IMR-90 (cell line): ENCODE measurements around the gene MAML1. TPM values are rescaled to one million over a fixed set of nuclear protein-coding genes. Genes with fewer than 3 reads are reported as not detected.

ENCODE experiments used
- ATAC-seq: fragments of 200-7000 bp; cut with Tn5 transposase; 2 replicates; pipeline ENCODE4 v1.9.1; 2020; ENCODE audit warnings: low read depth, mild to moderate bottlenecking, moderate library complexity
- BruUV-seq: library from RNA; stranded (reverse); fragments of 400-500 nt; replicated peaks from 2 replicates; lab custom pipeline; 2021; lab: Mats Ljungman, UMichigan
- CTCF ChIA-PET: fragments of 300-600 bp; formaldehyde crosslinking; extraction: SDS; loops from one replicate; lab custom pipeline; 2021; ENCODE audit warnings: antibody characterized with exemption; lab: Yijun Ruan, JAX
- POLR2A ChIA-PET: fragments of 300-600 bp; sonication (Branson Sonifier 250); formaldehyde crosslinking; loops from one replicate; lab custom pipeline; 2022; ENCODE audit warnings: antibody characterized with exemption; ENCODE audit not compliant: unreplicated experiment; lab: Charles Lee
- DNase-seq: peaks from one replicate; pipeline ENCODE4 v3.0.0; 2013
- H2AFZ ChIP-seq: replicated peaks from 2 replicates; pipeline ENCODE3; 2013; ENCODE audit warnings: low read length, mild to moderate bottlenecking; ENCODE audit not compliant: poor library complexity
- H2AK5ac ChIP-seq: 2 replicates; pipeline ENCODE4 v1.6.1; 2013; ENCODE audit warnings: low read depth, low read length, inconsistent platforms
- H2AK9ac ChIP-seq: replicated peaks from 2 replicates; pipeline ENCODE3; 2013; ENCODE audit warnings: mild to moderate bottlenecking, low read depth, low read length, moderate library complexity; ENCODE audit not compliant: poor library complexity
- H2BK120ac ChIP-seq: 2 replicates; pipeline ENCODE4 v1.6.1; 2013; ENCODE audit warnings: low read depth, low read length, inconsistent platforms
- H2BK15ac ChIP-seq: 3 replicates; pipeline ENCODE4 v1.6.1; 2013; ENCODE audit warnings: low read depth, low read length, inconsistent platforms
- H2BK20ac ChIP-seq: 2 replicates; pipeline ENCODE4 v1.6.1; 2013; ENCODE audit warnings: low read depth, mild to moderate bottlenecking, inconsistent platforms, low read length, moderate library complexity
- H2BK5ac ChIP-seq: 2 replicates; pipeline ENCODE4 v1.6.1; 2013; ENCODE audit warnings: mild to moderate bottlenecking, low read depth, low read length, inconsistent platforms; ENCODE audit not compliant: poor library complexity, severe bottlenecking
- H3K14ac ChIP-seq: replicated peaks from 2 replicates; pipeline ENCODE4 v1.6.1; 2013; ENCODE audit warnings: low read depth, low read length, inconsistent platforms
- H3K18ac ChIP-seq: 2 replicates; pipeline ENCODE4 v1.6.1; 2013; ENCODE audit warnings: low read depth, low read length, control low read depth
- H3K23ac ChIP-seq: 2 replicates; pipeline ENCODE4 v1.6.1; 2013; ENCODE audit warnings: low read depth, low read length, inconsistent platforms
- H3K27ac ChIP-seq: 2 replicates; pipeline ENCODE4 v1.5.1; 2013; ENCODE audit warnings: mild to moderate bottlenecking, control low read depth, low read length; ENCODE audit not compliant: insufficient read depth
- H3K27me3 ChIP-seq: 2 replicates; pipeline ENCODE4 v1.6.1; 2013; ENCODE audit warnings: low read length; ENCODE audit not compliant: control insufficient read depth, insufficient read depth
- H3K36me3 ChIP-seq: 2 replicates; pipeline ENCODE4 v1.6.1; 2013; ENCODE audit warnings: low read length, mixed read lengths; ENCODE audit not compliant: control insufficient read depth, insufficient read depth
- H3K4ac ChIP-seq: 2 replicates; pipeline ENCODE4 v1.6.1; 2013; ENCODE audit warnings: low read depth, low read length, inconsistent platforms
- H3K4me1 ChIP-seq: 2 replicates; pipeline ENCODE4 v1.6.1; 2013; ENCODE audit warnings: low read length, mixed read lengths; ENCODE audit not compliant: control insufficient read depth, insufficient read depth
- H3K4me2 ChIP-seq: 2 replicates; pipeline ENCODE4 v1.6.1; 2013; ENCODE audit warnings: low read depth, mild to moderate bottlenecking, control low read depth, low read length, moderate library complexity
- H3K4me3 ChIP-seq: 2 replicates; pipeline ENCODE4 v1.5.1; 2013; ENCODE audit warnings: low read depth, mild to moderate bottlenecking, control low read depth, low read length, moderate library complexity; ENCODE audit not compliant: insufficient read depth
- H3K56ac ChIP-seq: 2 replicates; pipeline ENCODE4 v1.6.1; 2013; ENCODE audit warnings: low read length, inconsistent platforms; ENCODE audit not compliant: insufficient read depth; ENCODE audit errors: extremely low read depth
- H3K79me1 ChIP-seq, 2 experiments: 2 replicates each; pipeline ENCODE4 v1.6.1; 2013; ENCODE audit warnings: low read length in 2 of 2, inconsistent platforms in 1 of 2, low read depth in 1 of 2
- H3K9ac ChIP-seq: 2 replicates; pipeline ENCODE4 v1.6.1; 2013; ENCODE audit warnings: low read depth, low read length, control low read depth
- H3K9me1 ChIP-seq: 2 replicates; pipeline ENCODE4 v1.6.1; 2013; ENCODE audit warnings: low read length, inconsistent platforms; ENCODE audit not compliant: insufficient read depth
- H3K9me3 ChIP-seq: 2 replicates; pipeline ENCODE4 v1.6.1; 2013; ENCODE audit warnings: low read length; ENCODE audit not compliant: control insufficient read depth, insufficient read depth
- H4K20me1 ChIP-seq: 2 replicates; pipeline ENCODE4 v1.6.1; 2013; ENCODE audit warnings: low read length, inconsistent platforms; ENCODE audit not compliant: insufficient read depth
- H4K5ac ChIP-seq: 2 replicates; pipeline ENCODE4 v1.6.1; 2013; ENCODE audit warnings: mild to moderate bottlenecking, low read depth, low read length, control low read depth
- H4K8ac ChIP-seq, 2 experiments: 2 replicates each; pipeline ENCODE4 v1.6.1; 2013; ENCODE audit warnings: low read depth in 2 of 2, low read length in 2 of 2, control low read depth in 1 of 2, inconsistent platforms in 1 of 2
- H4K91ac ChIP-seq: 2 replicates; pipeline ENCODE4 v1.6.1; 2013; ENCODE audit warnings: low read depth, low read length, inconsistent platforms; ENCODE audit not compliant: insufficient read depth
- MAZ ChIP-seq: IDR thresholded peaks from 2 replicates; pipeline ENCODE4 v1.6.1; 2012; ENCODE audit warnings: low read depth, mild to moderate bottlenecking, low read length, improper control_type of control experiment, moderate library complexity, borderline replicate concordance
- MXI1 ChIP-seq: IDR thresholded peaks from 2 replicates; pipeline ENCODE4 v1.6.1; 2012; ENCODE audit warnings: low read depth, mild to moderate bottlenecking, low read length, moderate library complexity, borderline replicate concordance
- NFE2L2 ChIP-seq: fragments of 150-350 bp; IDR thresholded peaks from 2 replicates; pipeline ENCODE4 v1.6.1; 2016; ENCODE audit warnings: low read depth, mild to moderate bottlenecking, low read length
- WGBS, 2 experiments: methylation state at CpG; one replicate each; pipeline versions ENCODE4 v1.1.5 to v1.1.7; 2013; ENCODE audit warnings: missing lambda C conversion rate in 2 of 2; ENCODE audit not compliant: insufficient read length in 1 of 2; ENCODE audit errors: extremely low coverage in 2 of 2; 5-methylcytosine and 5-hydroxymethylcytosine counted together
- dilution Hi-C: fragments of 300-500 bp; cut with HindIII; formaldehyde crosslinking; loops from one replicate; pipeline ENCODE4 v1.14.3; 2018; ENCODE audit warnings: low sequenced_read_pairs; ENCODE audit not compliant: unreplicated experiment
- in situ Hi-C: fragments of 300-500 bp; cut with MboI; formaldehyde crosslinking; loops from 3 replicates; pipeline ENCODE4 v1.14.3; 2019; ENCODE audit warnings: low sequenced_read_pairs, inconsistent platforms, mixed read lengths
- intact Hi-C: fragments of 100-400 bp; cut with micrococcal nuclease; formaldehyde crosslinking; loops from 2 replicates; pipeline ENCODE4 v1.10.0; 2022
- polyA plus RNA-seq, 3 experiments: library from polyadenylated mRNA; depleted of rRNA; stranded (reverse); fragments of >200 nt; gene quantifications; 2 replicates each; pipeline ENCODE4 v1.2.3, GENCODE V29; 2012; ENCODE audit warnings: low replicate concordance in 1 of 3
- total RNA-seq: library from RNA; depleted of rRNA; stranded (reverse); fragments of >200 nt; gene quantifications from 2 replicates; pipeline ENCODE4 v1.2.3, GENCODE V29; 2012

Gene MAML1
- total and polyA plus RNA-seq, 2 of the 4 experiments (the other 2 are of a cell fraction): 4.7 to 10.2 TPM

GRCh38 chr5:179805529-179806249, 73.1 kb downstream of the MAML1 start:
- Histone ChIP-seq H2AK5ac (peak overlapping the region; percentile 79), H3K18ac (peak overlapping the region; percentile 21; the same call in 1 of the 2 replicates), H3K79me1 (peaks cover 26 to 57% of the 10 kb centered on the region in 2 experiments), H3K36me3 (peaks cover 14% of the 10 kb centered on the region), H3K4me3 (peak overlapping the region; percentile 98), H2AFZ (peak overlapping the region; percentile 88), H4K20me1 (peaks cover 45% of the 10 kb centered on the region), H3K56ac (no peak overlapping the region), H2BK15ac (no peak overlapping the region), H3K4me1 (peaks cover 20% of the 10 kb centered on the region), H4K91ac (peak overlapping the region; percentile 49; the same call in 1 of the 2 replicates), H4K5ac (0 out of 2 replicates have a peak overlapping the region, but pooled peaks have one; percentile 38), H3K4me2 (peak overlapping the region; percentile 85), H3K14ac (peak overlapping the region; percentile 94), H3K27ac (peak overlapping the region; percentile 89), H3K23ac (peak overlapping the region; percentile 17), H3K27me3 (no peaks in the 10 kb centered on the region), H3K4ac (peak overlapping the region; percentile 86), H3K9me3 (no peaks in the 10 kb centered on the region), H2BK120ac (peak overlapping the region; percentile 48; the same call in 1 of the 2 replicates), H2AK9ac (peak overlapping the region; percentile 91), H2BK20ac (no peak overlapping the region), H3K9me1 (0 out of 2 replicates have a peak, but pooled peaks cover 2% of the 10 kb centered on the region), H2BK5ac (peak overlapping the region; percentile 85), H4K8ac (peak overlapping the region; percentile 53 to 68; a peak in 2 of 4 replicates), H3K9ac (peak overlapping the region; percentile 84)
- no TSS peak for BruUV-seq
- ATAC-seq (peak; percentile 36), DNase-seq (no peak)
- dilution Hi-C loops: no loop called here
- WGBS, 2 experiments: 10% methylated on average over 15 of the region's 65 CpGs; no CpG with 5 or more reads in 1 of the 2 experiments
- POLR2A ChIA-PET: no interaction called here
- in situ Hi-C loops: no loop called here
- CTCF ChIA-PET: no interaction called here
- peak; percentile 1; the same call in 1 of the 2 replicates for TF ChIP-seq MXI1
- no peak for TF ChIP-seq NFE2L2
- peak; percentile 31; the same call in 1 of the 2 replicates for TF ChIP-seq MAZ
- intact Hi-C loops: loop anchor here (5.0 kb wide), 1 partner anchor 52 kb away; the partner anchor contains the start of gene MRNIP
